Caco-2 (cell line): Measurements from ENCODE around the gene PARD3. TPM values are rescaled to one million over a fixed set of nuclear protein-coding genes. Genes with fewer than 3 reads are reported as not detected.

Experiments
- BruUV-seq: library from RNA; stranded (reverse); fragments of 400-500 nt; replicated peaks from 2 replicates; lab custom pipeline; 2021; lab: Mats Ljungman, UMichigan
- CTCF ChIA-PET: fragments of 300-600 bp; sonication (Branson Sonifier 250); formaldehyde crosslinking; loops from one replicate; lab custom pipeline; 2022; ENCODE audit warnings: antibody characterized with exemption; lab: Charles Lee
- POLR2A ChIA-PET: fragments of 300-600 bp; sonication (Branson Sonifier 250); formaldehyde crosslinking; loops from one replicate; lab custom pipeline; 2022; ENCODE audit warnings: antibody characterized with exemption; lab: Charles Lee
- DNase-seq, 2 experiments: peaks; one replicate each; pipeline versions ENCODE4 v3.0.0 to v3.0.0-alpha.2; 2020 to 2022
- H3K27me3 ChIP-seq: replicated peaks from 2 replicates; pipeline ENCODE4 v1.6.0; 2011; ENCODE audit warnings: low read length; ENCODE audit not compliant: control insufficient read depth, insufficient read depth
- H3K36me3 ChIP-seq: 2 replicates; pipeline ENCODE4 v1.5.1; 2011; ENCODE audit warnings: low read length; ENCODE audit not compliant: control insufficient read depth, insufficient read depth
- H3K4me1 ChIP-seq: fragments of 250-450 bp; sonication (Bioruptor Pico); 2 replicates; pipeline ENCODE4 v1.5.1; 2020; ENCODE audit warnings: mild to moderate bottlenecking
- H3K4me3 ChIP-seq: 2 replicates; pipeline ENCODE4 v1.5.1; 2011; ENCODE audit warnings: low read depth, mild to moderate bottlenecking, control low read depth, low read length
- H3K9me3 ChIP-seq: fragments of 250-450 bp; sonication (Bioruptor Pico); 2 replicates; pipeline ENCODE4 v1.5.1; 2020; ENCODE audit warnings: mild to moderate bottlenecking, moderate library complexity
- H3K27ac Mint-ChIP-seq: one replicate; pipeline ENCODE4 v1.8.0; 2022; ENCODE audit warnings: mixed read lengths; ENCODE audit not compliant: unreplicated experiment
- H3K27me3 Mint-ChIP-seq: one replicate; pipeline ENCODE4 v1.8.0; 2022; ENCODE audit warnings: mixed read lengths; ENCODE audit not compliant: insufficient read depth, unreplicated experiment
- H3K36me3 Mint-ChIP-seq: one replicate; pipeline ENCODE4 v1.8.0; 2022; ENCODE audit warnings: mild to moderate bottlenecking, mixed read lengths; ENCODE audit not compliant: insufficient read depth, unreplicated experiment
- H3K4me1 Mint-ChIP-seq: one replicate; pipeline ENCODE4 v1.8.0; 2022; ENCODE audit warnings: low read depth, mixed read lengths; ENCODE audit not compliant: unreplicated experiment
- H3K4me3 Mint-ChIP-seq: one replicate; pipeline ENCODE4 v1.8.0; 2022; ENCODE audit warnings: mild to moderate bottlenecking, moderate library complexity, mixed read lengths; ENCODE audit not compliant: unreplicated experiment
- H3K9me3 Mint-ChIP-seq: one replicate; pipeline ENCODE4 v1.8.0; 2022; ENCODE audit warnings: mixed read lengths; ENCODE audit not compliant: unreplicated experiment
- intact Hi-C: fragments of 100-400 bp; cut with micrococcal nuclease; formaldehyde crosslinking; loops from one replicate; pipeline ENCODE4 v1.10.0; 2022; ENCODE audit not compliant: unreplicated experiment
- total RNA-seq: library from RNA; stranded (reverse); gene quantifications from 2 replicates; pipeline ENCODE4 v1.2.3, GENCODE V29; 2022
- TF ChIP-seq, protein P1 (sequence below), 2 experiments: fragments of 200-600 bp in 1 of 2; IDR thresholded peaks; 1 replicate in 1 of 2; 2 replicates in 1 of 2; pipeline versions ENCODE4 v1.5.1 to v1.8.0; 2011 to 2022; ENCODE audit warnings: antibody characterized with exemption in 1 of 2, control low read depth in 1 of 2, inconsistent platforms in 1 of 2, low read depth in 1 of 2, low read length in 1 of 2, mild to moderate bottlenecking in 1 of 2, moderate library complexity in 1 of 2; ENCODE audit not compliant: insufficient read depth in 1 of 2, severe bottlenecking in 1 of 2, unreplicated experiment in 1 of 2

Gene PARD3
- total RNA-seq, 1 experiment from 2014 or later, result 80.7 TPM

DNA sequence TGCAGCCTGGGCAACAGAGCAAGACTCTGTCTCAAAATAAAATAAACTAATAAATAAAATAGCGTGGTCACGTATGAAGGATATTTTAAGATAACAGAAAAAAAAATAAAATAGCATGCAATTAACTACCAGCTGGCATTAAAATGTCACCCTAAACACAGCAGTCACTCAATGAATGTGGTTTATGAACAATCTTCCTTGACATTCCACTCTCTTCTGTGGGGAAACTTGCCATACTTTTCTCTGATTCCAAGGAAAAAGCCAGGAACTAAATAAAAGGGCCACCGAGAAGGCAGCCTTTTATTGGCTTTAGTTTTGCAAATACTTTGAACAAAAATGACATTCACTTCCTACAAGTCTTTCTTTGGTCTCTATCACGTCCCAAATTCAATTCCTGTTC, 266.6 kb downstream of the PARD3 start:
- no peaks in the 10 kb centered on the region for H3K4me1 ChIP-seq
- H3K27ac Mint-ChIP-seq, result no peak overlapping the region
- BruUV-seq, result no TSS peak

DNA sequence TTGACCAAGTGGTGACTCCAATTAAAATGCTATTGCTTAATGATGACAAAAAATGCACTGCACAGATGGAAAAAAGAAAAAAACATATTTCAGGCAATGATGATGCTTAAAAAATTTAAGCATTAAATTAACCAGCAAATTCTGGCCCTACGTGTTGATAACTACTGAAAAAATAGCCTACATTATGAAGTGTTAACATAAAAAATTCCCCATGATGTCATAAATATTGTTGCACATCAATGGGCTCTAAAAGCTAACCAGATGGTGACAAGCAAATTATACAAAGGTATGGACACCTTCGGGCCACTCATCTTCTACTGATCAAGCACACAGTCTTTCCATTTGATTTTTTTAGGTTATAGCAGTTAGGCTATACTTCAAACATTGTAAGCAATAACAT, 267.4 kb downstream of the PARD3 start:
- Histone ChIP-seq H3K9me3 (no peaks in the 10 kb centered on the region), H3K27me3 (no peaks in the 10 kb centered on the region), H3K36me3 (no peaks in the 10 kb centered on the region), H3K4me1 (no peaks in the 10 kb centered on the region), H3K4me3 (no peak overlapping the region)
- H3K9me3 Mint-ChIP-seq, result no peaks in the 10 kb centered on the region
- BruUV-seq, result no TSS peak
- TF ChIP-seq, protein P1, sequence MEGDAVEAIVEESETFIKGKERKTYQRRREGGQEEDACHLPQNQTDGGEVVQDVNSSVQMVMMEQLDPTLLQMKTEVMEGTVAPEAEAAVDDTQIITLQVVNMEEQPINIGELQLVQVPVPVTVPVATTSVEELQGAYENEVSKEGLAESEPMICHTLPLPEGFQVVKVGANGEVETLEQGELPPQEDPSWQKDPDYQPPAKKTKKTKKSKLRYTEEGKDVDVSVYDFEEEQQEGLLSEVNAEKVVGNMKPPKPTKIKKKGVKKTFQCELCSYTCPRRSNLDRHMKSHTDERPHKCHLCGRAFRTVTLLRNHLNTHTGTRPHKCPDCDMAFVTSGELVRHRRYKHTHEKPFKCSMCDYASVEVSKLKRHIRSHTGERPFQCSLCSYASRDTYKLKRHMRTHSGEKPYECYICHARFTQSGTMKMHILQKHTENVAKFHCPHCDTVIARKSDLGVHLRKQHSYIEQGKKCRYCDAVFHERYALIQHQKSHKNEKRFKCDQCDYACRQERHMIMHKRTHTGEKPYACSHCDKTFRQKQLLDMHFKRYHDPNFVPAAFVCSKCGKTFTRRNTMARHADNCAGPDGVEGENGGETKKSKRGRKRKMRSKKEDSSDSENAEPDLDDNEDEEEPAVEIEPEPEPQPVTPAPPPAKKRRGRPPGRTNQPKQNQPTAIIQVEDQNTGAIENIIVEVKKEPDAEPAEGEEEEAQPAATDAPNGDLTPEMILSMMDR (IDR thresholded peaks at IDR 0.05; ENCODE audit: insufficient read depth in 1 of 2, low read depth in 1 of 2, low read length in 1 of 2, severe bottlenecking in 1 of 2, unreplicated experiment in 1 of 2), result no peak
- H3K36me3 Mint-ChIP-seq, result peaks cover 5% of the 10 kb centered on the region
- CTCF ChIA-PET, result no interaction called here
- no peak overlapping the region for H3K27ac Mint-ChIP-seq
- POLR2A ChIA-PET, result no interaction called here
- H3K27me3 Mint-ChIP-seq, result no peaks in the 10 kb centered on the region
- intact Hi-C loops, result no loop called here
- peaks cover 7% of the 10 kb centered on the region for H3K4me1 Mint-ChIP-seq
- no peak overlapping the region for H3K4me3 Mint-ChIP-seq
- DNase-seq, result no peak

More for the DNA sequence above, 266.6 kb downstream of the PARD3 start:
- Histone ChIP-seq H3K27me3 (no peaks in the 10 kb centered on the region), H3K9me3 (no peaks in the 10 kb centered on the region), H3K36me3 (no peaks in the 10 kb centered on the region), H3K4me3 (no peak overlapping the region)
- CTCF ChIA-PET, result no interaction called here
- DNase-seq, result no peak
- Mint-ChIP-seq H3K4me3 (no peak overlapping the region), H3K9me3 (no peaks in the 10 kb centered on the region), H3K4me1 (peaks cover 7% of the 10 kb centered on the region), H3K36me3 (peaks cover 5% of the 10 kb centered on the region), H3K27me3 (no peaks in the 10 kb centered on the region)
- TF ChIP-seq, protein P1 (IDR thresholded peaks at IDR 0.05; ENCODE audit: insufficient read depth in 1 of 2, low read depth in 1 of 2, low read length in 1 of 2, severe bottlenecking in 1 of 2, unreplicated experiment in 1 of 2), result no peak
- intact Hi-C loops, result no loop called here
- POLR2A ChIA-PET, result no interaction called here

- Mint-ChIP-seq H3K4me1 (peaks cover 7% of the 10 kb centered on the region), H3K36me3 (peaks cover 5% of the 10 kb centered on the region), H3K9me3 (no peaks in the 10 kb centered on the region), H3K27ac (no peak overlapping the region), H3K27me3 (no peaks in the 10 kb centered on the region), H3K4me3 (no peak overlapping the region)
- ChIA-PET POLR2A (no interaction called here), CTCF (no interaction called here)
- no peaks in the 10 kb centered on the region for H3K36me3 ChIP-seq
- DNase-seq, result no peak
- H3K4me3 ChIP-seq, result no peak overlapping the region
- intact Hi-C loops, result no loop called here
- no peaks in the 10 kb centered on the region for H3K9me3 ChIP-seq
- TF ChIP-seq, protein P1 (IDR thresholded peaks at IDR 0.05; ENCODE audit: insufficient read depth in 1 of 2, low read depth in 1 of 2, low read length in 1 of 2, severe bottlenecking in 1 of 2, unreplicated experiment in 1 of 2), result no peak
- H3K4me1 ChIP-seq, result no peaks in the 10 kb centered on the region
- no TSS peak for BruUV-seq
- no peaks in the 10 kb centered on the region for H3K27me3 ChIP-seq
Observed at GRCh38 chr10:34547291-34547690, 267.8 kb downstream of the PARD3 start.
